Stimulated activated naive CD8-positive, alpha-beta T cell treated with anti-CD3 and anti-CD28 coated beads, Interleukin-15, Interleukin-2, amounts not matched to agents 100 ng/mL and 50 ng/mL, for 24 hours (primary cell): ENCODE data around the gene GOLIM4.
A peak's percentile ranks its signal among the peaks of the same experiment; 100 is the strongest.
"Not testable (repeated sequence)": the region's sequence is repeated elsewhere in the genome, so short reads cannot be mapped to it uniquely, and the experiment has no call there.

Experiments
- H3K27ac Mint-ChIP-seq: one replicate; pipeline ENCODE4 v1.8.0; 2021; ENCODE audit warnings: mild to moderate bottlenecking, mixed read lengths
- H3K27me3 Mint-ChIP-seq: one replicate; pipeline ENCODE4 v1.8.0; 2021; ENCODE audit warnings: mixed read lengths
- H3K36me3 Mint-ChIP-seq: one replicate; pipeline ENCODE4 v1.8.0; 2021; ENCODE audit warnings: low read depth, mixed read lengths
- H3K4me1 Mint-ChIP-seq: one replicate; pipeline ENCODE4 v1.8.0; 2021; ENCODE audit warnings: low read depth, mixed read lengths
- H3K4me3 Mint-ChIP-seq: one replicate; pipeline ENCODE4 v1.8.0; 2021; ENCODE audit warnings: mild to moderate bottlenecking, mixed read lengths
- H3K9me3 Mint-ChIP-seq: one replicate; pipeline ENCODE4 v1.8.0; 2021; ENCODE audit warnings: mixed read lengths

Gene GOLIM4

DNA sequence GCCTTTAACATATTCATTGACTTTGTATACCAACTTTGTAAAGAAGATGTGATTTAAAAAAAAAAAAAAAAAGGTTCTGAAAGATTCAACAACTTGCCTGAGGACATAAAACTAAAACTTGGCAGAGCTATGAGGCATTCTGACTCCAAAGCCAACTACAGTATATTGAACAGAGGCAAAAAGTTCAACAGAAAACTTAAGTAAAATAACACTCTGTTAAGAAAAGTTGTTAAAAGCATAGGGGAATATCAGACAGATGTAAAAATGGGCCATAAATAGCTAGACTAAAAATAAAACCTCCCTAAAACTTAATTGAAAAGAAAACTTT lies 23.4 kb downstream of the GOLIM4 start:
- H3K36me3 Mint-ChIP-seq = no peaks in the 10 kb centered on the region

DNA sequence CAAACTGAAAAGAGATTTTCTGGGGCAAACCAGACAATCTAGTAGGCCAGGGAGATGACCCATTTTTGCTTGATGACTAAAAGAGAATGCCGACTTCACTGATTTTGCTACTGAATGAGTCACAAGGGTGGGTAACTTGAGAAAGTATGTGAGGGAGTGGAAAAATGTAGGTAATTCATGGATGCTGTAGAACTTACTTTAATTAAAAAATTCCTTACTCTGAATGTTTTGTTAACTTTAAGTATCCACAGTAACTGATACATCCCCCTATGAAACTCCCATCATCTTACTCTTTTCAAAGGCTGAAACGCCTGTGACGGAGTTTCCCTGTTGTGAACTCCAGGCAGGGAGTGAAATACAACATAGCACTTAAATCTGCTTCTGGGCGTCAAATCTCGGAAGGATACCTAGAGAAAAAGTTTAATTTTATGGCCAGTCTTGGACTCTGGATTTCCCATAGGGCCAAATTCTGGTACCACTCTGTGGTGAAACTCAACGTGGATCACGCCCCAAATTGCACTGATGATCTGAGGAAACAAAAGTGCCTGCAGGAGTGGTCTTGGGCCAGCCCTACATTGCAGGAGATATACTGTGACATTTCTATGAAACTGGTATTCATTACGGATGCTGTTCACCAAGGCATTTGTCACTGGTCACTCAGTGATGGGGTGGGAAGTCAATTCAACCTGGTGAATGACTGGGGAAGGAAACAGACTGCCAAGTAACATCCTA lies 24.0 kb downstream of the GOLIM4 start:
- Mint-ChIP-seq H3K4me3 (no peak overlapping the region), H3K4me1 (peaks cover 13% of the 10 kb centered on the region), H3K36me3 (no peaks in the 10 kb centered on the region), H3K27me3 (no peaks in the 10 kb centered on the region), H3K9me3 (no peaks in the 10 kb centered on the region), H3K27ac (no peak overlapping the region)

More for the DNA sequence above, 23.4 kb downstream of the GOLIM4 start:
- Mint-ChIP-seq H3K4me3 (no peak overlapping the region), H3K27me3 (no peaks in the 10 kb centered on the region), H3K4me1 (peaks cover 13% of the 10 kb centered on the region), H3K27ac (no peak overlapping the region), H3K9me3 (no peaks in the 10 kb centered on the region)

DNA sequence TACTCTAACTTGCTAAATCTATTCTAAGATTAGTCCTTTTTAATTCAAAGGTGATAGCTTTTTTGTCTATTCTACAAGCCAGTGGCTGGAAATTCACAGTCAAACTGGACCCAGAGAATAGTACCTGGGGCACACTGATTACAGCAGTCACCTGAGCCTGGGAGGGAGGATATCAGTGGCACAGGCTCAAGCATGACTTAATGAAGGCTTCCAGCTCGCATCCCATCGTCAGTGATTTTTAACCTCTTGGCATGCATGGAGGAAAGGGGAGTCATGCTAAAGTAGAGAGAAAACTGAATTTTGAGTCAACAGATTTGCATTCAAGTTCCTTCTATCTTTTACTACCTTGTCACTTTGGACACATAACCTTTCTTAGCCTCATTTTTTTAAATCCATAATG lies 24.8 kb downstream of the GOLIM4 start:
- H3K36me3 Mint-ChIP-seq = no peaks in the 10 kb centered on the region
- no peak overlapping the region for H3K4me3 Mint-ChIP-seq
- H3K4me1 Mint-ChIP-seq = peaks cover 13% of the 10 kb centered on the region
- H3K27me3 Mint-ChIP-seq = no peaks in the 10 kb centered on the region
- H3K27ac Mint-ChIP-seq = no peak overlapping the region
- no peaks in the 10 kb centered on the region for H3K9me3 Mint-ChIP-seq

DNA sequence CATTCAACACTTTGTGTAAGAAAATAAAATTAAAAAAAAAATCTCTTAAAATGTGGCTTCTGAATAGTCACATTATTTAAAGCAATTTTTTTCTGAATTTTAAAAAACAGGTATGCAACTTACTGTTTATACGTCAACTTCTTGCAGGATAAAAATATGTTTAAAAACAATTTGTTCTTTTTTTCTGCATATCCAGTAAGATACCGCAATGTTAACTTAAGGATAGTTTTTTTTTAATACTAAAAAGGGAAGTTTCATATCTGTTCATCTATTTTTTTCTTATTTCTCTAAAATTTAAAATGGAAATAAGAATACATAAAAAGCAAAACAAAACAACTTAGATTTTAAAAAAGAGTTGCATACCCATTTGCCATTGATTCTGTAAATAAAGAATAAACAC lies 27.4 kb downstream of the GOLIM4 start:
- H3K27ac Mint-ChIP-seq = no peak overlapping the region
- H3K9me3 Mint-ChIP-seq = no peaks in the 10 kb centered on the region

DNA sequence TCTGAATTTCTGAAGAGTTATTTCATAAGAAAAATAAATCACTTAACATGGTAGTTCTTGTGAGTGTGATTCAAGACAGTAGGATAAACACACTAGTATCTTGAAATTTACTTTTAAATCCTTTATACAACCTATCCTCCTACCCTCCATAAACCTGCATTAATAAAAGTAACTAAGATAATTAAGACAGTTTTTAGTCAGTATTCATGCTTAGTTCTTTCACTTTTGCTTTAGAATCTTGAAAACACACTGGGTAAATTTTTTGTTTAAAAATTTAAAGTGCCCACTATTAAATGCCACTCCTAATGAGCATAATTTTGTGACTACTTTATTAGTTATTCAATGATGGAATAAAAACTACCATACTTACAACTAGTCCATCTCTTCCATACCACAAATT lies 28.8 kb downstream of the GOLIM4 start:
- Mint-ChIP-seq H3K4me3 (no peak overlapping the region), H3K36me3 (no peaks in the 10 kb centered on the region), H3K4me1 (peaks cover 21% of the 10 kb centered on the region), H3K9me3 (no peaks in the 10 kb centered on the region), H3K27ac (no peak overlapping the region), H3K27me3 (no peaks in the 10 kb centered on the region)

More for the DNA sequence above, 27.4 kb downstream of the GOLIM4 start:
- Mint-ChIP-seq H3K27me3 (no peaks in the 10 kb centered on the region), H3K36me3 (no peaks in the 10 kb centered on the region), H3K4me1 (peaks cover 14% of the 10 kb centered on the region), H3K4me3 (no peak overlapping the region)

GRCh38 chr3:168065569-168065968 lies 30.2 kb downstream of the GOLIM4 start:
- H3K27me3 Mint-ChIP-seq = no peaks in the 10 kb centered on the region
- peaks cover 23% of the 10 kb centered on the region for H3K4me1 Mint-ChIP-seq
- no peak overlapping the region for H3K27ac Mint-ChIP-seq
- H3K36me3 Mint-ChIP-seq = no peaks in the 10 kb centered on the region
- no peak overlapping the region for H3K4me3 Mint-ChIP-seq
- no peaks in the 10 kb centered on the region for H3K9me3 Mint-ChIP-seq

- Mint-ChIP-seq H3K9me3 (no peaks in the 10 kb centered on the region), H3K4me1 (peaks cover 29% of the 10 kb centered on the region), H3K4me3 (no peak overlapping the region), H3K36me3 (no peaks in the 10 kb centered on the region), H3K27me3 (no peaks in the 10 kb centered on the region), H3K27ac (no peak overlapping the region)
Observed at GRCh38 chr3:168063122-168063521, 32.6 kb downstream of the GOLIM4 start.

- no peaks in the 10 kb centered on the region for H3K9me3 Mint-ChIP-seq
- H3K4me1 Mint-ChIP-seq = peaks cover 29% of the 10 kb centered on the region
- no peak overlapping the region for H3K4me3 Mint-ChIP-seq
- H3K36me3 Mint-ChIP-seq = no peaks in the 10 kb centered on the region
- no peaks in the 10 kb centered on the region for H3K27me3 Mint-ChIP-seq
- no peak overlapping the region for H3K27ac Mint-ChIP-seq
Observed at GRCh38 chr3:168062679-168063078, 33.0 kb downstream of the GOLIM4 start.

- H3K4me3 Mint-ChIP-seq = peak overlapping the region; percentile 64
- no peaks in the 10 kb centered on the region for H3K27me3 Mint-ChIP-seq
- H3K4me1 Mint-ChIP-seq = peaks cover 29% of the 10 kb centered on the region
- no peaks in the 10 kb centered on the region for H3K36me3 Mint-ChIP-seq
- peak overlapping the region; percentile 63 for H3K27ac Mint-ChIP-seq
- H3K9me3 Mint-ChIP-seq = no peaks in the 10 kb centered on the region
Observed at GRCh38 chr3:168061332-168061996, 34.3 kb downstream of the GOLIM4 start.

- Mint-ChIP-seq H3K36me3 (peaks cover 4% of the 10 kb centered on the region), H3K9me3 (no peaks in the 10 kb centered on the region), H3K27me3 (no peaks in the 10 kb centered on the region), H3K4me1 (peaks cover 29% of the 10 kb centered on the region), H3K4me3 (no peak overlapping the region), H3K27ac (no peak overlapping the region)
Observed at GRCh38 chr3:168060317-168060716, 35.4 kb downstream of the GOLIM4 start.

DNA sequence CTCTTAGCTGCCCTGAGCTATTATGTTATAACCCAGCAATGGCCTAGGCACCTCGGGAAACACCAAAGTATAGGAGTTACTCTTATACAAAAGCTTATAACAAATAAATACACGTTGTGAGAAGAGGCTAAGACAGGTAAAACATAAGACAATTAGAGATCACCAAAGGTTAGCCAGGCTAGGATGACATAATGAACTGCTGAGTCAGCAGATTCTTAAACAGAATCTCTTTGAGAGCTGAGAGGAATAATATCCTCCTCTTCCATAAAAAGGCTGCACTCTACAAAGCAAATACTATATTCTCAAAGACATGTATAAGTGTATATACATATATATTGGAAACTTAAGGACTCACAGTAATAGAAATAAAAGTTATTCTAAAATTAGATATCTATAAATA lies 37.2 kb downstream of the GOLIM4 start:
- H3K27ac Mint-ChIP-seq = no peak overlapping the region
- H3K27me3 Mint-ChIP-seq = no peaks in the 10 kb centered on the region
- peaks cover 29% of the 10 kb centered on the region for H3K4me1 Mint-ChIP-seq
- H3K36me3 Mint-ChIP-seq = peaks cover 10% of the 10 kb centered on the region
- no peak overlapping the region for H3K4me3 Mint-ChIP-seq
- peaks cover 6% of the 10 kb centered on the region for H3K9me3 Mint-ChIP-seq

GRCh38 chr3:168056398-168057230 lies 39.1 kb downstream of the GOLIM4 start:
- H3K4me3 Mint-ChIP-seq, H3K27ac Mint-ChIP-seq: not testable (repeated sequence)
- peaks cover 17% of the 10 kb centered on the region for H3K4me1 Mint-ChIP-seq

GRCh38 chr3:168054447-168054846 lies 41.3 kb downstream of the GOLIM4 start:
- Mint-ChIP-seq H3K36me3 (peaks cover 10% of the 10 kb centered on the region), H3K4me3 (no peak overlapping the region), H3K27ac (no peak overlapping the region), H3K27me3 (peaks cover 3% of the 10 kb centered on the region), H3K4me1 (no peaks in the 10 kb centered on the region), H3K9me3 (peaks cover 6% of the 10 kb centered on the region)

More at GRCh38 chr3:168056398-168057230, 39.1 kb downstream of the GOLIM4 start:
- H3K27me3 Mint-ChIP-seq, H3K36me3 Mint-ChIP-seq, H3K9me3 Mint-ChIP-seq: not testable (repeated sequence)

DNA sequence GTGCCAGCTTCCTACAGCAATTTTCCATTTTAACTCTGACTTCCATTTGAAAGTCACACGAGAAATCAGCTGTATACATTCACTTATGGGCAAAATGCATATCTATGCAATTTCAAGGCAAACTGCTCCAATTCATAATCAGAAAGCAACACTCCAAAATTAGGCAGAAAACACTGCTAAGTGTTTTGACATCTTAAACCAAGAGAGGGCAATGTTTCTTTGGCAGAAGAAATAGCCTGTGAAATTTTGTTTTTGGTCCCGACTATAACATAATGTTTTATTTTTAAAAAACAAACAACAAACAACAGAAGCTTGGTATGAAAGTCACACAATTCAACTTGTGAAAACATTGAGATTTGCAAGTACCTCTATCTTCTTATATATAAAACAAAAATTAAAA lies 42.6 kb downstream of the GOLIM4 start:
- Mint-ChIP-seq H3K4me3 (no peak overlapping the region), H3K27ac (no peak overlapping the region), H3K36me3 (peaks cover 10% of the 10 kb centered on the region), H3K9me3 (peaks cover 6% of the 10 kb centered on the region), H3K27me3 (peaks cover 3% of the 10 kb centered on the region), H3K4me1 (no peaks in the 10 kb centered on the region)

DNA sequence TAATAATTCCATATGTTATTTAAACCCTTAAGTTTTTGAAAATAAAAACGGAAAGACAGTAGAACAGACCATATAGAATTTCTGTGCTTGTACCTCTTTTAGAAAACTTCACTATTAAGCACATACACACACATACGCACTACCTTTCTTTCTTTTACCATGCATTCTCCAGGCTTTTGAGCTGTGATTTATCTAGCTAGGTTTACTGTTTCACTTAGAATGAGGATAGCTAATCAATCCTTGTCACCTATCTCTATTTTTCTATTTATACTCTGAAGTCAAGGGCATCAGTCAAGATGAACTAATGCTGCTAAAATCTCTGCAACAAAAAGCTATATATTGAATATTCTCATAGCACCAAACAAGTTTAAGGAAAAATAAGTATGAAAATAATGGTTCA lies 43.2 kb downstream of the GOLIM4 start:
- H3K27ac Mint-ChIP-seq = no peak overlapping the region
- peaks cover 6% of the 10 kb centered on the region for H3K9me3 Mint-ChIP-seq
- no peak overlapping the region for H3K4me3 Mint-ChIP-seq
- H3K27me3 Mint-ChIP-seq = peaks cover 3% of the 10 kb centered on the region
- no peaks in the 10 kb centered on the region for H3K4me1 Mint-ChIP-seq
- H3K36me3 Mint-ChIP-seq = peaks cover 10% of the 10 kb centered on the region
